ENCODE measurements around the gene CCN6.

Gene CCN6

GRCh38 chr6:112030961-112031660, 22.8 kb upstream of the CCN6 start:
- H3K27me3 ChIP-seq (ENCODE audit: low read depth, low read length), result no peaks in the 10 kb centered on the region
- no peak overlapping the region for H3K4me3 ChIP-seq (ENCODE audit: low read depth in 1 of 2, low read length in 2 of 2)
- H3K9me3 ChIP-seq (ENCODE audit: control insufficient read depth in 1 of 2, low read length in 2 of 2), result no peaks in the 10 kb centered on the region
- no peaks in the 10 kb centered on the region for H3K36me3 ChIP-seq (ENCODE audit: control insufficient read depth in 1 of 2, insufficient read depth in 2 of 2, low read length in 2 of 2)
- no peak overlapping the region for H3K27ac ChIP-seq (ENCODE audit: low read length)
- H3K4me1 ChIP-seq (ENCODE audit: control insufficient read depth in 1 of 2, insufficient read depth in 2 of 2, low read length in 2 of 2), result peaks cover 0 to 4% of the 10 kb centered on the region in 2 donors

GRCh38 chr6:112031960-112032359, 21.9 kb upstream of the CCN6 start:
- no peak overlapping the region for H3K27ac ChIP-seq (ENCODE audit: low read length)
- no peaks in the 10 kb centered on the region for H3K36me3 ChIP-seq (ENCODE audit: control insufficient read depth in 1 of 2, insufficient read depth in 2 of 2, low read length in 2 of 2)
- no peaks in the 10 kb centered on the region for H3K9me3 ChIP-seq (ENCODE audit: control insufficient read depth in 1 of 2, low read length in 2 of 2)
- H3K27me3 ChIP-seq (ENCODE audit: low read depth, low read length), result no peaks in the 10 kb centered on the region
- no peak overlapping the region for H3K4me3 ChIP-seq (ENCODE audit: low read depth in 1 of 2, low read length in 2 of 2)
- H3K4me1 ChIP-seq (ENCODE audit: control insufficient read depth in 1 of 2, insufficient read depth in 2 of 2, low read length in 2 of 2), result peaks cover 0 to 4% of the 10 kb centered on the region in 2 donors

GRCh38 chr6:112032728-112033127, 21.2 kb upstream of the CCN6 start:
- Histone ChIP-seq H3K4me3 (ENCODE audit: low read depth in 1 of 2, low read length in 2 of 2) (no peak overlapping the region), H3K27me3 (ENCODE audit: low read depth, low read length) (no peaks in the 10 kb centered on the region), H3K36me3 (ENCODE audit: control insufficient read depth in 1 of 2, insufficient read depth in 2 of 2, low read length in 2 of 2) (no peaks in the 10 kb centered on the region), H3K4me1 (ENCODE audit: control insufficient read depth in 1 of 2, insufficient read depth in 2 of 2, low read length in 2 of 2) (peaks cover 0 to 7% of the 10 kb centered on the region in 2 donors), H3K27ac (ENCODE audit: low read length) (no peak overlapping the region), H3K9me3 (ENCODE audit: control insufficient read depth in 1 of 2, low read length in 2 of 2) (no peaks in the 10 kb centered on the region)

- H3K4me1 ChIP-seq (ENCODE audit: control insufficient read depth in 1 of 2, insufficient read depth in 2 of 2, low read length in 2 of 2), result peaks cover 0 to 15% of the 10 kb centered on the region in 2 donors
- no peak overlapping the region for H3K4me3 ChIP-seq (ENCODE audit: low read depth in 1 of 2, low read length in 2 of 2)
- no peak overlapping the region for H3K27ac ChIP-seq (ENCODE audit: low read length)
- no peaks in the 10 kb centered on the region for H3K36me3 ChIP-seq (ENCODE audit: control insufficient read depth in 1 of 2, insufficient read depth in 2 of 2, low read length in 2 of 2)
- no peaks in the 10 kb centered on the region for H3K9me3 ChIP-seq (ENCODE audit: control insufficient read depth in 1 of 2, low read length in 2 of 2)
- H3K27me3 ChIP-seq (ENCODE audit: low read depth, low read length), result no peaks in the 10 kb centered on the region
These were observed 19.9 kb upstream of the CCN6 start for GRCh38 chr6:112033791-112034615.

- Histone ChIP-seq H3K4me1 (ENCODE audit: control insufficient read depth in 1 of 2, insufficient read depth in 2 of 2, low read length in 2 of 2) (peaks cover 0 to 15% of the 10 kb centered on the region in 2 donors), H3K4me3 (ENCODE audit: low read depth in 1 of 2, low read length in 2 of 2) (no peak overlapping the region), H3K27ac (ENCODE audit: low read length) (no peak overlapping the region), H3K9me3 (ENCODE audit: control insufficient read depth in 1 of 2, low read length in 2 of 2) (no peaks in the 10 kb centered on the region), H3K27me3 (ENCODE audit: low read depth, low read length) (no peaks in the 10 kb centered on the region), H3K36me3 (ENCODE audit: control insufficient read depth in 1 of 2, insufficient read depth in 2 of 2, low read length in 2 of 2) (no peaks in the 10 kb centered on the region)
These were observed 19.3 kb upstream of the CCN6 start for GRCh38 chr6:112034616-112034995.

- peaks cover 0 to 12% of the 10 kb centered on the region in 2 donors for H3K4me1 ChIP-seq (ENCODE audit: control insufficient read depth in 1 of 2, insufficient read depth in 2 of 2, low read length in 2 of 2)
- no peaks in the 10 kb centered on the region for H3K9me3 ChIP-seq (ENCODE audit: control insufficient read depth in 1 of 2, low read length in 2 of 2)
- H3K27me3 ChIP-seq (ENCODE audit: low read depth, low read length), result no peaks in the 10 kb centered on the region
- H3K27ac ChIP-seq (ENCODE audit: low read length), result peak overlapping the region; percentile 27
- no peak overlapping the region for H3K4me3 ChIP-seq (ENCODE audit: low read depth in 1 of 2, low read length in 2 of 2)
- H3K36me3 ChIP-seq (ENCODE audit: control insufficient read depth in 1 of 2, insufficient read depth in 2 of 2, low read length in 2 of 2), result no peaks in the 10 kb centered on the region
These were observed 17.7 kb upstream of the CCN6 start for GRCh38 chr6:112036088-112036637.

- Histone ChIP-seq H3K27ac (ENCODE audit: low read length) (peak overlapping the region; percentile 53), H3K4me1 (ENCODE audit: control insufficient read depth in 1 of 2, insufficient read depth in 2 of 2, low read length in 2 of 2) (peaks cover 0 to 14% of the 10 kb centered on the region in 2 donors), H3K4me3 (ENCODE audit: low read depth in 1 of 2, low read length in 2 of 2) (no peak overlapping the region), H3K36me3 (ENCODE audit: control insufficient read depth in 1 of 2, insufficient read depth in 2 of 2, low read length in 2 of 2) (no peaks in the 10 kb centered on the region), H3K27me3 (ENCODE audit: low read depth, low read length) (no peaks in the 10 kb centered on the region), H3K9me3 (ENCODE audit: control insufficient read depth in 1 of 2, low read length in 2 of 2) (no peaks in the 10 kb centered on the region)
These were observed 16.1 kb upstream of the CCN6 start for GRCh38 chr6:112037783-112038216.

- no peak overlapping the region for H3K4me3 ChIP-seq (ENCODE audit: low read depth in 1 of 2, low read length in 2 of 2)
- H3K27me3 ChIP-seq (ENCODE audit: low read depth, low read length), result no peaks in the 10 kb centered on the region
- peak overlapping the region; percentile 53 for H3K27ac ChIP-seq (ENCODE audit: low read length)
- peaks cover 0 to 16% of the 10 kb centered on the region in 2 donors for H3K4me1 ChIP-seq (ENCODE audit: control insufficient read depth in 1 of 2, insufficient read depth in 2 of 2, low read length in 2 of 2)
- peaks cover 0 to 2% of the 10 kb centered on the region in 2 donors for H3K36me3 ChIP-seq (ENCODE audit: control insufficient read depth in 1 of 2, insufficient read depth in 2 of 2, low read length in 2 of 2)
- H3K9me3 ChIP-seq (ENCODE audit: control insufficient read depth in 1 of 2, low read length in 2 of 2), result no peaks in the 10 kb centered on the region
These were observed 15.6 kb upstream of the CCN6 start for GRCh38 chr6:112038268-112038667.

- H3K27ac ChIP-seq (ENCODE audit: low read length), result peak overlapping the region; percentile 53
- H3K4me1 ChIP-seq (ENCODE audit: control insufficient read depth in 1 of 2, insufficient read depth in 2 of 2, low read length in 2 of 2), result peaks cover 0 to 18% of the 10 kb centered on the region in 2 donors
- H3K36me3 ChIP-seq (ENCODE audit: control insufficient read depth in 1 of 2, insufficient read depth in 2 of 2, low read length in 2 of 2), result peaks cover 0 to 4% of the 10 kb centered on the region in 2 donors
- no peaks in the 10 kb centered on the region for H3K27me3 ChIP-seq (ENCODE audit: low read depth, low read length)
- no peaks in the 10 kb centered on the region for H3K9me3 ChIP-seq (ENCODE audit: control insufficient read depth in 1 of 2, low read length in 2 of 2)
- no peak overlapping the region for H3K4me3 ChIP-seq (ENCODE audit: low read depth in 1 of 2, low read length in 2 of 2)
These were observed 15.0 kb upstream of the CCN6 start for GRCh38 chr6:112038756-112039430.

- Histone ChIP-seq H3K4me1 (ENCODE audit: control insufficient read depth in 1 of 2, insufficient read depth in 2 of 2, low read length in 2 of 2) (peaks cover 0 to 24% of the 10 kb centered on the region in 2 donors), H3K27ac (ENCODE audit: low read length) (no peak overlapping the region), H3K4me3 (ENCODE audit: low read depth in 1 of 2, low read length in 2 of 2) (no peak overlapping the region), H3K9me3 (ENCODE audit: control insufficient read depth in 1 of 2, low read length in 2 of 2) (no peaks in the 10 kb centered on the region), H3K27me3 (ENCODE audit: low read depth, low read length) (no peaks in the 10 kb centered on the region), H3K36me3 (ENCODE audit: control insufficient read depth in 1 of 2, insufficient read depth in 2 of 2, low read length in 2 of 2) (peaks cover 0 to 4% of the 10 kb centered on the region in 2 donors)
These were observed 14.5 kb upstream of the CCN6 start for GRCh38 chr6:112039431-112039770.

- Histone ChIP-seq H3K9me3 (ENCODE audit: control insufficient read depth in 1 of 2, low read length in 2 of 2) (no peaks in the 10 kb centered on the region), H3K27me3 (ENCODE audit: low read depth, low read length) (no peaks in the 10 kb centered on the region), H3K4me3 (ENCODE audit: low read depth in 1 of 2, low read length in 2 of 2) (no peak overlapping the region), H3K4me1 (ENCODE audit: control insufficient read depth in 1 of 2, insufficient read depth in 2 of 2, low read length in 2 of 2) (peaks cover 0 to 36% of the 10 kb centered on the region in 2 donors), H3K36me3 (ENCODE audit: control insufficient read depth in 1 of 2, insufficient read depth in 2 of 2, low read length in 2 of 2) (peaks cover 0 to 4% of the 10 kb centered on the region in 2 donors), H3K27ac (ENCODE audit: low read length) (no peak overlapping the region)
These were observed 12.9 kb upstream of the CCN6 start for GRCh38 chr6:112040956-112041355.

All from muscle layer of duodenum (tissue), 2 donors.